HL-60/S4 treated with phorbol 12-myristate 13-acetate at 8.2 ng/mL for 4 days and 3 days (cell line): ENCODE data around the gene SOD2.
"Not testable (repeated sequence)": the region's sequence is repeated elsewhere in the genome, so short reads cannot be mapped to it uniquely, and the experiment has no call there.

ENCODE experiments used
- in situ Hi-C: fragments of 300-500 bp; cut with MboI; formaldehyde crosslinking; loops from 2 replicates; pipeline ENCODE4 v1.15.0; 2022; ENCODE audit warnings: low sequenced_read_pairs

Gene SOD2

DNA sequence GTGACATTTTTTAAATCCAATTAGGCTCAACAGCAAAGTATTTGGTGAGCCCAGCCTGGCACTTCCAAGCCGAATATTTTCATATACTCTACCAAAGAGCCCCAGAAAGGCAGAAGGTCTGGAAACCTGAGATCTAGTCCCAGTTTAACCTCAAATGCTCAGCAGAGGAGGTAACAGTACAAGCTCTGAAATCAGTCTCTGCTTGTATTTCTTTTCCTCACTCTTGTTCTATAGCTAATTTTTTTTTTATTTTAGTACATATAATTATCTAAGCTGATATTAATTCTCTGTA, 9.1 kb downstream of the SOD2 start:
- in situ Hi-C loops = no loop called here

- in situ Hi-C loops = no loop called here
Observed at GRCh38 chr6:159682810-159683209, 10.2 kb downstream of the SOD2 start.

- in situ Hi-C loops = no loop called here
Observed at GRCh38 chr6:159682295-159682694, 10.7 kb downstream of the SOD2 start.

DNA sequence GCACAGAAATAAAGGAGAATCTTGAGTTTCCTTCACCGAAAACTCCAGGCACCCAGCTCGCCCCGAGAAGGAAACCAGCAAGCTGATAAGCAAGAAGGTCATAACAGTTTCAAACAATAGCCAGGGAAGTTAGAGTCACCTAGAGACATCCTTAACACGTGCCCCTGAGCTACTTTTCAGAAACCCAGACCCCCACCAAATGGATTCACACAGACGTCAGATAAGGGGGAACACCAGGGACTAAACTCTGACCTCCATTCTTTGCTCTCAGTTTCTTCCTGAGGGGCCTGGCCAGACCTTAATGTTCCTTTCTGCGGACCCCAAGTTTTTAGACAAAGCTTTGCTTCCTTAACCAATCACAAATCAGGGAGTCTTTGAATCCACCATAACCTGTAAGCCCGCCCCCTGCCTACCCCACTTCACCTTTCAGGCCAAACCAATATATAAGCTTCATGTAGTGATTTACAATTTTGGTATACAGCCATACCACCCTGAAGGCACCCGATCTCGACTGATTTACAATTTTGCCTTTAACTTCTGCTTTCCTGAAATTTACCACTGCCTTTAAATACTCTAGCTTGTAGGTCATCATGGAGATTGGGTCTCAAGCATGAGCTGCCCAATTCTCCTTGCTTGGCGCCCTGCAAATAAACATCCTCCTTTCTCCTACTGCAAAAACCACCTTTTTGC, 11.7 kb downstream of the SOD2 start:
- in situ Hi-C loops = no loop called here

DNA sequence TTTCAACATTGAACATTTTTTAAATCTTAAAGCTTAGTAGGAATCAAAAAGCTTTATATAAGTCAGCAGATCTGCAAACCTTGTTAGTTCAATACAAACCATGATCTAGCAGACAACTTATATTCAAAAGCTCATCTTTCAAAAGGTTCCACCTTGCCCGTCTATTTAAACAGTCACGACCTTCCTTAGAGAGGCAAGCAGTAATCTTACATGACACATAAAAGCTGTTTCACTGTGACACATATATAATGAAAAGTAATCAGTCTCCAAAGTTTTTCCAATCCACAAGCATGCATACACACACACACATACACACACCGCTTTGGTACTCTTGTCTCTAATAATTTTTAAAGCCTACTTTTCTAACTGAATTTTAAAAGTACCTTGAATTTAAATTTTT, 12.9 kb downstream of the SOD2 start:
- in situ Hi-C loops = no loop called here

- in situ Hi-C loops = no loop called here
Observed at GRCh38 chr6:159679091-159680077, 13.7 kb downstream of the SOD2 start.

GRCh38 chr6:159678574-159678973, 14.5 kb downstream of the SOD2 start:
- in situ Hi-C loops = no loop called here

DNA sequence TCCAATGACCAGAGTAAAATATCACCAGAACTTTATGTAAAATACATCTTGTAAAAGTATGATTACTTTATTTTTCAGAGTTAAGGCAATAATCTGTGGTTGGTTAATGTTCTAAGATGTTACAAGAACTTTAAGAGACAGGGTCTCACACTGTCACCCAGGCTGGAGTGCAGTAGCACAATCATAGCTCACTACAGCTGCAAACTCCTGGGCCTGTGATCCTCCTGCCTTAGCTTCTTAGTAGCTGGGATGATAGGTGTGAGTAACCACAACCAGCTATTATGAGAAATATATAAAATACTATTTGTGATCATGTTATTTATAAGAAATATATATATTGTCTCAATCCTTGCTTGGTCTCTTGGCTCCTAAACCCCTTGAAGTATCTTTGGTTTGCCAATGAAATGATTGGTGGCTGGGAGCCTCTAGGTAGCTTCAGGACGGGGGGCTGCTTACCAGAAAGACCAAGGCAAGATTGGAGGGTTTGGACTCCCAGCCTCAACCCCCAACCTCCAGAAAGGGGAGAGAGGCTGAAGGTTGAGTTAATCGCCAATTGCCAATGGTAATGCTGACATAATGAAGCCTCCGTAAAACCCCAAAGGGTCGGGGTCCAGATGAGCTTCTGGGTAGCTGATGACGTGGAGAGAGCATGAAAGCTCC, 15.4 kb downstream of the SOD2 start:
- in situ Hi-C loops = no loop called here

DNA sequence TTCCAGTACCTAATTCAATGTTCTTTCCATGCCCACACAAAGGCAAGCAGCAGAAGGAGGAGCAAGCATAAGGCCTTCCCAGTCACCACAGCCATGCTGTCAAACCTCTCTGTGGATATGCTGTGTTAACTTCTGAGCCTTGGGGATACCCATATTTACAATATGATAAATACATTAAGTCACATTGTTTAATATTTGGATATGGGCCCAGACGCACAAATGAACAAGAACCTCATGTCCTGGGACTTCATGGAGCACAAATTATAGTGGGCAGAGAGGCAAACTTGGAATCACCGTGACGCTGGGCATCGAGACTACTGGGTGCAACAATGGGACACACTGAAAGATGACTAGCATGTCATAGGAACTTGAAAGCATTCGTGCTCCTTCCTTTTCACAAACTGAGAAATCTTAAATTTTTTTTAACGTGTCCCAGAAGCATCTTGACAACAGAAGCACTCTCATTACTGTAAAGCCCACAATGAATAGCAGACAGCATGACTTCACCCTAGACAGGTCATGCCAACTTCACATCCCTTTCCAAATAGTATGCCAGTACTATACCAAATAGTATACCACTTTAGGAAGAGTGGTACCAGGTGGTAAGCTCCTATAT, 16.0 kb downstream of the SOD2 start:
- in situ Hi-C loops = no loop called here

DNA sequence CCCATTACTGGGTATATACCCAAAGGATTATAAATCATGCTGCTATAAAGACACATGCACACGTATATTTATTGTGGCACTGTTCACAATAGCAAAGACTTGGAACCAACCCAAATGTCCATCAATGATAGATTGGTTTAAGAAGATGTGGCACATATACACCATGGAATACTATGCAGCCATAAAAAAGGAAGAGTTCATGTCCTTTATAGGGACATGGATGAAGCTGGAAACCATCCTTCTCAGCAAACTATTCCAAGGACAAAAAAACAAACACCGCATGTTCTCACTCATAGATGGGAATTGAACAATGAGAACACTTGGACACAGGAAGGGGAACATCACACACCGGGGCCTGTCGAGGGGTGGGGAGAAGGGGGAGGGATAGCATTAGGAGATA, 16.8 kb downstream of the SOD2 start:
- in situ Hi-C loops = not testable (repeated sequence)

DNA sequence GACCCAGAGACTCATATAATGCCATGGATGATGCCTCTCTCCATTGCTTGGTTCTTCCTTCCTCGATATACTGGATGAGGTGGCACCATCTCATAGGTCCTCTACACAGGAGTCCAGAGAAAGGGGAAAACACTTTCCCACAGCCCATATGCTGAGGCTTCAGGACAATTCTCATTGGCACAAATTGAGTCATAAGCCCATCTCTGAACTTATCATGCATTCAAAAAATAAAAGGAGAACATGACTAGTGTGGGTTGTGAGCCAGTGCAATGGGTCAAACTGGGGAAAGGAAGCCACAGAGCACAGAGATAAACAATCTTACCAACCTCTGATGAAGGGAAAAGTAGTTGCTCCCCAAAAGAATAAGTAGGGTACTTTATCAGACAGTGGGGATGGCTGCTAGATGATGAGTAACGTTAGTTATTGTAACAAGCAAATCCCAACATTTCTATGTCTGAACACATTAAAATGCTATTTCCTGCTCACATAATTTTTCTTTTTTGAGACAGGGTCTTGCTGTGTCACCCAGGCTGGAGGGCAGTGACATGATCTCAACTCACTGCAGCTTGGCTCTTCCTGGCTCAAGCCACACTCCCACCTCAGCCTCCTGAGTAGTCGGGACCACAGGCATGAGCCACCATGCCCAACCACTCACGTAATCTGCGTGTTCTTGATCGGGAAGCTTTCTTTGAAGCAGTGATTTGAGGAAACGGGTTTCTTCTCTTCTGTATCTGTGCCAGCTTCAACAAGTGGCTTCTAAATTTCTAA, 27.0 kb downstream of the SOD2 start:
- in situ Hi-C loops = no loop called here

GRCh38 chr6:159663368-159663889, 29.6 kb downstream of the SOD2 start:
- in situ Hi-C loops = not testable (repeated sequence)

- in situ Hi-C loops = not testable (repeated sequence)
Observed at GRCh38 chr6:159661977-159662376, 31.1 kb downstream of the SOD2 start.

DNA sequence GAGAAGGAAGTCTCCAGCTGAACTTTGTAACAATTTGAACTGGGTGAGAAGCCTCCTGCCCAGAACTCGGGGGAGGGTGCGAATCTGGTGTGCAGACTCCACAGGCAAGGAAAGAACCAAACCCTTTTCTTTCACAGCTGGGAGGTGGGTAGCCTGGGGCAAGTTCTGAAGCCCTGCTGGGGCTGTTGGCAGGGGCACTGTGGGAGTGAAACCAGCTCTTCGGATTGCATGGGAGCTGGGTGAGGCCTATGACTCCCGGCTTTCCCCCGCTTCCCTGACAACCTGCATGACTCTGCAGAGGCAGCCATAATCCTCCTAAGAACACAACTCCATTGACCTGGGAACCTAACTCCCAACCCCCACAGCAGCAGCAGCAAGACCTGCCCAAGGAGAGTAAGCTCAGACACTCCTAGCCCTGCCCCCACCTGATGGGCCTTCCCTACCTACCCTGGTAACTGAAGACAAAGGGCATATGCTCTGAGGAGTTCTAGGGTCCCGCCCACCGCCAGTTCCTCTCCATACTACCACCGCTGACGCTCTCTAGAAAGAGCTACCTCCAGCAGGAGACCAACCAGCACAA, 37.5 kb downstream of the SOD2 start:
- in situ Hi-C loops = no loop called here

DNA sequence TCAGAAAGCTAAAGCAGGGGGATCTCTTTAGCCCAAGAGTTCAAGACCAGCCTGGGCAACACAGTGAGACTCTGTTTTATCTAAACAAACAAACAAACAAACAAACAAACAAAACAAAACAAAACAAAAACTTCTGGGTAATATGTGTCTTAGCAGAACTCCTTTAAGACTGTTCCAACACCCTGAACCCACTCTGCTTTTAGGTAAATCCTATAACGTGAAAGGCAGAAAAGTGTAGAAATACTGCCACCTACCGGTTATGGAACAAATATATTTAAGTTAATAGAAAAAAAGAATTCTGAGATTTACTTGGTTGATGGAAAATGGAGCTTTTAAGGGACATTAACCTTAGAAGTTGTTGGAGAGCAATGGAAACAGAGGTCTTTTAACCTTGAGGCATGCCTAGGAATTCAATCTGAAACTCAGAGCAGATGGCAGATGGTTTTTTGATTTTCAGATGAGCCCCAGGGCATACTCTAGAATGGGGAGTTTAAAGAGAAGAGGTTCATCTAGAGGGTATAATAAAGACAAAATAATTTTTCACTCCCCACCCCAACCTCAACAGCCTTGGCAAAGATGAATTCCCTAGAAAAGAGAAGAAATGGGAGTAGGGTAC, 38.5 kb downstream of the SOD2 start:
- in situ Hi-C loops = no loop called here

GRCh38 chr6:159650314-159650713, 42.7 kb downstream of the SOD2 start:
- in situ Hi-C loops = no loop called here

- in situ Hi-C loops = no loop called here
Observed at GRCh38 chr6:159649441-159649840, 43.6 kb downstream of the SOD2 start.

GRCh38 chr6:159646733-159647132, 46.3 kb downstream of the SOD2 start:
- in situ Hi-C loops = no loop called here

GRCh38 chr6:159646116-159646515, 46.9 kb downstream of the SOD2 start:
- in situ Hi-C loops = no loop called here

GRCh38 chr6:159645640-159646039, 47.4 kb downstream of the SOD2 start:
- in situ Hi-C loops = no loop called here
